ENCODE measurements around the gene PROK1.

DNA sequence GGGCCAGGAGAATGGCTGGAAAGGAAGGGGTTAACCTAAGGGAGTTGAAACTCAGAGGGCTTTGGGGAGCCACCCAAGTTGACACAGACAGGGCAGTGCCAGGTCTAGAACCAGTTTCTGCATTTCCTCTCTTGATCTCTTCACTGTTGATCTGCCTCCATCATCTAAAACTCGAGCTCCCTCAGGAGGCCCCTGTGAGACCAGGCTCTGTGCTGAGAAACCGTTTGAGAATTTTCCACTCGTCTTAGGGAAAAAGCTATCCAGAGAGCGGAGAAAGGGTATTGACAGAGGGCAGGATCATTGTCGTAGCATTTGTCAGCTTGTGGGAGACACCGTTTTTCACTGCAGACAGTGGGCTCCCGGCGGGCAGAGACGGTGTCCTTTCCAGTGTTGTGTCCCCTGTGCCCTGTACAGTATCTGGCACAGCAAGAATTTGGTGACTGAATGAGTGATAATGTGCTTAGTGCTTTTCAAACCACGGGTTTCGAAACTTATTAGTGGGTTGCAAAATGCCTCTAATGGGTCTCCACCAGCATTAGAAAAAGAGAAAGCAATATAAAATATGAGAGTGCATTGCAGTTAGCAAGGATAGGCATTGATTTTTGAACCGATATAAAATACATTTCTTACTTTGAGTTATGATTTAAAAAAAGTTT is 31.1 kb downstream of the PROK1 start:
- TF ChIP-seq, protein P1, sequence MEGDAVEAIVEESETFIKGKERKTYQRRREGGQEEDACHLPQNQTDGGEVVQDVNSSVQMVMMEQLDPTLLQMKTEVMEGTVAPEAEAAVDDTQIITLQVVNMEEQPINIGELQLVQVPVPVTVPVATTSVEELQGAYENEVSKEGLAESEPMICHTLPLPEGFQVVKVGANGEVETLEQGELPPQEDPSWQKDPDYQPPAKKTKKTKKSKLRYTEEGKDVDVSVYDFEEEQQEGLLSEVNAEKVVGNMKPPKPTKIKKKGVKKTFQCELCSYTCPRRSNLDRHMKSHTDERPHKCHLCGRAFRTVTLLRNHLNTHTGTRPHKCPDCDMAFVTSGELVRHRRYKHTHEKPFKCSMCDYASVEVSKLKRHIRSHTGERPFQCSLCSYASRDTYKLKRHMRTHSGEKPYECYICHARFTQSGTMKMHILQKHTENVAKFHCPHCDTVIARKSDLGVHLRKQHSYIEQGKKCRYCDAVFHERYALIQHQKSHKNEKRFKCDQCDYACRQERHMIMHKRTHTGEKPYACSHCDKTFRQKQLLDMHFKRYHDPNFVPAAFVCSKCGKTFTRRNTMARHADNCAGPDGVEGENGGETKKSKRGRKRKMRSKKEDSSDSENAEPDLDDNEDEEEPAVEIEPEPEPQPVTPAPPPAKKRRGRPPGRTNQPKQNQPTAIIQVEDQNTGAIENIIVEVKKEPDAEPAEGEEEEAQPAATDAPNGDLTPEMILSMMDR (IDR thresholded peaks at IDR 0.05; ENCODE audit: borderline replicate concordance, extremely low read depth, low read length, poor library complexity, severe bottlenecking): no peak
- no peak for TF ChIP-seq EZH2 (IDR thresholded peaks at IDR 0.05; ENCODE audit: borderline replicate concordance, low read depth, low read length, severe bottlenecking)
